H1 (cell line): ENCODE results near the gene CDH26.

ENCODE experiments used
- ATF3 ChIP-seq: IDR thresholded peaks from 2 replicates; pipeline ENCODE4 v1.6.1; 2011; ENCODE audit warnings: low read depth, mild to moderate bottlenecking, low read length; ENCODE audit not compliant: insufficient read depth
- CBX8 ChIP-seq: fragments of 300-800, 300-1000 bp; sonication (generic); IDR thresholded peaks from 2 replicates; pipeline ENCODE4 v1.7.1; 2016; ENCODE audit warnings: low read depth, low read length, borderline replicate concordance
- CTCF ChIP-seq, 3 experiments: IDR thresholded peaks; 1 replicate in 2 of 3; 2 replicates in 1 of 3; pipeline versions ENCODE4 v1.5.1 to v1.6.1; 2011; ENCODE audit warnings: low read length in 3 of 3, mild to moderate bottlenecking in 3 of 3, inconsistent platforms in 2 of 3, low read depth in 1 of 3, moderate library complexity in 1 of 3; ENCODE audit not compliant: insufficient read depth in 1 of 3; ENCODE audit errors: control extremely low read depth in 1 of 3
- EP300 ChIP-seq, 2 experiments: IDR thresholded peaks; 1 replicate in 1 of 2; 2 replicates in 1 of 2; pipeline ENCODE4 v1.6.1; 2011 to 2012; ENCODE audit warnings: low read depth in 2 of 2, low read length in 2 of 2, mild to moderate bottlenecking in 2 of 2, borderline replicate concordance in 1 of 2, inconsistent platforms in 1 of 2, moderate library complexity in 1 of 2
- EZH2 ChIP-seq: fragments of 200-600 bp; sonication (generic); IDR thresholded peaks from 2 replicates; pipeline ENCODE4 v1.7.1; 2012; ENCODE audit warnings: low read depth, mild to moderate bottlenecking, moderate library complexity, low read length, inconsistent platforms; ENCODE audit not compliant: severe bottlenecking
- JUN ChIP-seq: IDR thresholded peaks from 2 replicates; pipeline ENCODE4 v1.6.1; 2011; ENCODE audit warnings: low read depth, mild to moderate bottlenecking, improper control_type of control experiment, low read length
- NANOG ChIP-seq: IDR thresholded peaks from 2 replicates; pipeline ENCODE4 v1.6.1; 2011; ENCODE audit warnings: low read length, low read depth, mild to moderate bottlenecking, inconsistent platforms; ENCODE audit not compliant: insufficient read depth, poor library complexity, severe bottlenecking
- NRF1 ChIP-seq: IDR thresholded peaks from 2 replicates; pipeline ENCODE4 v1.6.1; 2011; ENCODE audit warnings: mild to moderate bottlenecking, low read depth, low read length, improper control_type of control experiment
- POLR2A ChIP-seq, 2 experiments: IDR thresholded peaks; 1 replicate in 1 of 2; 2 replicates in 1 of 2; pipeline ENCODE4 v1.6.1; 2011; ENCODE audit warnings: low read depth in 2 of 2, low read length in 2 of 2, mild to moderate bottlenecking in 2 of 2; ENCODE audit errors: control extremely low read depth in 1 of 2
- POLR2AphosphoS5 ChIP-seq: IDR thresholded peaks from 2 replicates; pipeline ENCODE4 v1.6.1; 2011; ENCODE audit warnings: low read depth, low read length
- RAD21 ChIP-seq, 2 experiments: IDR thresholded peaks in 1 of 2; conservative IDR thresholded peaks in 1 of 2; 2 replicates each; pipeline ENCODE4 v1.6.1; 2011; ENCODE audit warnings: low read depth in 2 of 2, low read length in 2 of 2, improper control_type of control experiment in 1 of 2, inconsistent platforms in 1 of 2, mild to moderate bottlenecking in 1 of 2, moderate library complexity in 1 of 2
- SP1 ChIP-seq: IDR thresholded peaks from 2 replicates; pipeline ENCODE4 v1.6.1; 2011; ENCODE audit warnings: low read depth, low read length
- TAF1 ChIP-seq: IDR thresholded peaks from 2 replicates; pipeline ENCODE4 v1.6.1; 2011; ENCODE audit warnings: mild to moderate bottlenecking, low read depth, low read length
- TEAD4 ChIP-seq: IDR thresholded peaks from 2 replicates; pipeline ENCODE4 v1.6.1; 2012; ENCODE audit warnings: low read depth, low read length, inconsistent platforms, mixed read lengths

GRCh38 chr20:59955131-59955796, 3.0 kb upstream of the CDH26 start:
- no peak for TF ChIP-seq JUN
- no peak for TF ChIP-seq TAF1
- no peak for TF ChIP-seq POLR2A (IDR thresholded peaks at IDR 0.05; ENCODE audit: control extremely low read depth in 1 of 2, low read depth in 2 of 2, low read length in 2 of 2)
- TF ChIP-seq ATF3: no peak
- no peak for TF ChIP-seq POLR2AphosphoS5
- peak in 2 of 3 experiments; percentile 40 to 47; a peak in 3 of 4 replicates for TF ChIP-seq CTCF (IDR thresholded peaks at IDR 0.05; ENCODE audit: control extremely low read depth in 1 of 3, insufficient read depth in 1 of 3, low read depth in 1 of 3, low read length in 3 of 3)
- TF ChIP-seq NANOG: no peak
- no peak for TF ChIP-seq TEAD4
- no peak for TF ChIP-seq NRF1
- no peak for TF ChIP-seq EZH2
- TF ChIP-seq SP1: no peak
- TF ChIP-seq CBX8: no peak
- no peak for TF ChIP-seq EP300 (IDR thresholded peaks at IDR 0.05; ENCODE audit: borderline replicate concordance in 1 of 2, low read depth in 2 of 2, low read length in 2 of 2)
- TF ChIP-seq RAD21 (IDR thresholded peaks at IDR 0.05 in 1 of 2, conservative IDR thresholded peaks at IDR 0.05 in 1 of 2; ENCODE audit: low read depth in 2 of 2, low read length in 2 of 2): peak in 1 of 2 experiments; percentile 39; a peak in 2 of 4 replicates
